K562 (cell line): ENCODE results near the gene CNP. TPM values are rescaled to one million over a fixed set of nuclear protein-coding genes. Genes with fewer than 3 reads are reported as not detected.

Experiments
- ATAC-seq: fragments of 200-7000 bp; cut with Tn5 transposase; 3 replicates; pipeline ENCODE4 v1.9.1; 2020; ENCODE audit warnings: moderate library complexity
- BruUV-seq: library from RNA; stranded (reverse); fragments of 400-500 nt; replicated peaks from 2 replicates; lab custom pipeline; 2021; lab: Mats Ljungman, UMichigan
- CTCF ChIA-PET: fragments of 300-600 bp; formaldehyde crosslinking; extraction: SDS; loops from one replicate; lab custom pipeline; 2021; ENCODE audit warnings: low intra/inter-chr PET ratio; lab: Yijun Ruan, JAX
- POLR2A ChIA-PET: fragments of 300-600, 350-650 bp; sonication (Branson Sonifier 250); formaldehyde crosslinking; extraction: SDS; loops from one replicate; lab custom pipeline; 2021; ENCODE audit warnings: antibody characterized with exemption, inconsistent platforms; lab: Yijun Ruan, JAX
- DNase-seq, 4 experiments: peaks; one replicate each; pipeline versions ENCODE4 v3.0.0 to v3.0.0-alpha.2; 2011 to 2018; ENCODE audit warnings: low spot score in 3 of 4, mixed read lengths in 3 of 4; ENCODE audit errors: extremely low read depth in 1 of 4
- FAIRE-seq: peaks from 2 replicates; lab custom pipeline; 2011; peaks lifted over from hg19 to GRCh38; lab: Jason Lieb, UNC
- H2AFZ ChIP-seq: 2 replicates; pipeline ENCODE4 v1.6.0; 2011; ENCODE audit warnings: low read depth, low read length, control low read depth, inconsistent platforms
- H3K27ac ChIP-seq: fragments of 200-600 bp; 3 replicates; pipeline ENCODE4 v1.8.0; 2011; ENCODE audit warnings: low read depth, mild to moderate bottlenecking, control low read depth, inconsistent platforms, low read length, moderate library complexity, mixed read lengths; ENCODE audit errors: extremely low read depth
- H3K27me3 ChIP-seq, 2 experiments: fragments of 300-600 bp in 1 of 2; 2 replicates in 1 of 2; 3 replicates in 1 of 2; pipeline versions ENCODE4 v1.6.0 to v1.8.0; 2011; ENCODE audit warnings: inconsistent platforms in 2 of 2, low read length in 2 of 2, mild to moderate bottlenecking in 1 of 2, mixed read lengths in 1 of 2, moderate library complexity in 1 of 2; ENCODE audit not compliant: control insufficient read depth in 2 of 2, insufficient read depth in 2 of 2
- H3K36me3 ChIP-seq: fragments of 300-600 bp; 3 replicates; pipeline ENCODE4 v1.8.0; 2011; ENCODE audit warnings: mild to moderate bottlenecking, low read length, inconsistent platforms; ENCODE audit not compliant: control insufficient read depth, insufficient read depth
- H3K4me1 ChIP-seq, 2 experiments: fragments of 200-600 bp in 1 of 2; replicated peaks in 1 of 2; 2 replicates in 1 of 2; 3 replicates in 1 of 2; pipeline versions ENCODE4 v1.5.1 to v1.8.0; 2011; ENCODE audit warnings: inconsistent platforms in 2 of 2, low read length in 2 of 2, mild to moderate bottlenecking in 1 of 2, mixed read lengths in 1 of 2, moderate library complexity in 1 of 2; ENCODE audit not compliant: control insufficient read depth in 2 of 2, insufficient read depth in 2 of 2
- H3K4me2 ChIP-seq: 2 replicates; pipeline ENCODE4 v1.6.1; 2011; ENCODE audit warnings: low read length, control low read depth, inconsistent platforms, mixed read lengths; ENCODE audit not compliant: insufficient read depth
- H3K4me3 ChIP-seq: fragments of 200-600 bp; sonication (generic), shearing (Covaris generic); 2 replicates; pipeline ENCODE4 v1.5.1; 2016; ENCODE audit warnings: control low read depth, inconsistent platforms
- H3K79me2 ChIP-seq: fragments of 200-600 bp; 3 replicates; pipeline ENCODE4 v1.8.0; 2011; ENCODE audit warnings: low read length, inconsistent platforms; ENCODE audit not compliant: control insufficient read depth, insufficient read depth
- H3K9ac ChIP-seq, 2 experiments: 2 replicates each; pipeline versions ENCODE4 v1.6.0 to v1.6.1; 2011; ENCODE audit warnings: low read depth in 2 of 2, low read length in 2 of 2, control low read depth in 1 of 2, inconsistent platforms in 1 of 2, mild to moderate bottlenecking in 1 of 2, mixed read lengths in 1 of 2; ENCODE audit not compliant: insufficient read depth in 1 of 2
- H3K9me1 ChIP-seq: one replicate; pipeline ENCODE4 v1.6.0; 2011; ENCODE audit warnings: inconsistent platforms, mild to moderate bottlenecking, low read length, moderate library complexity; ENCODE audit not compliant: control insufficient read depth, insufficient read depth
- H3K9me3 ChIP-seq: replicated peaks from 2 replicates; pipeline ENCODE4 v1.5.1; 2011; ENCODE audit warnings: low read depth, low read length, inconsistent platforms; ENCODE audit not compliant: control insufficient read depth, insufficient read depth
- H4K20me1 ChIP-seq: replicated peaks from 2 replicates; pipeline ENCODE4 v1.6.1; 2011; ENCODE audit warnings: low read length, inconsistent platforms, mixed read lengths; ENCODE audit not compliant: control insufficient read depth, insufficient read depth
- ETV1 ChIP-seq: fragments of 450-650 bp; conservative IDR thresholded peaks from 2 replicates; pipeline ENCODE4 v1.6.1; 2016; ENCODE audit warnings: missing genetic modification characterization, control low read depth, low read depth, missing compliant biosample characterization
- JUN ChIP-seq, 2 experiments: sonication (generic) in 1 of 2; formaldehyde crosslinking in 1 of 2; IDR thresholded peaks; 2 replicates each; pipeline versions ENCODE4 v1.6.1 to v1.8.0; 2012 to 2022; ENCODE audit warnings: borderline replicate concordance in 2 of 2, mild to moderate bottlenecking in 2 of 2, improper control_type of control experiment in 1 of 2, low read depth in 1 of 2, low read length in 1 of 2, missing genetic modification reagents in 1 of 2
- KDM5B ChIP-seq: fragments of 200-600 bp; sonication (generic); IDR thresholded peaks from 2 replicates; pipeline ENCODE4 v1.6.1; 2012; ENCODE audit warnings: low read depth, mild to moderate bottlenecking, moderate library complexity, low read length, control low read depth, inconsistent platforms; ENCODE audit not compliant: insufficient replicate concordance
- LARP7 ChIP-seq: fragments of 450-650 bp; IDR thresholded peaks from 2 replicates; pipeline ENCODE4 v1.6.1; 2016
- MTA3 ChIP-seq: fragments of 450-650 bp; formaldehyde crosslinking; IDR thresholded peaks from 2 replicates; pipeline ENCODE4 v1.6.1; 2017; ENCODE audit warnings: mild to moderate bottlenecking, borderline replicate concordance
- PHF20 ChIP-seq: fragments of 450-650 bp; IDR thresholded peaks from 2 replicates; pipeline ENCODE4 v1.6.1; 2018; ENCODE audit not compliant: partially characterized antibody
- POLR2AphosphoS5 ChIP-seq: IDR thresholded peaks from 2 replicates; pipeline ENCODE4 v1.6.1; 2011; ENCODE audit warnings: mild to moderate bottlenecking, low read depth, low read length, moderate library complexity; ENCODE audit not compliant: control insufficient read depth, insufficient read depth
- PRMT5 ChIP-seq: sonication (generic); formaldehyde crosslinking; IDR thresholded peaks from 2 replicates; pipeline ENCODE4 v1.5.0; 2020; ENCODE audit warnings: missing genetic modification reagents
- SOX6 ChIP-seq: fragments of 450-650 bp; IDR thresholded peaks from 2 replicates; pipeline ENCODE4 v1.6.1; 2014; ENCODE audit warnings: mild to moderate bottlenecking
- SRSF3 ChIP-seq: fragments of 200-400 bp; formaldehyde crosslinking; IDR thresholded peaks from 2 replicates; pipeline ENCODE4 v1.6.1; 2016; ENCODE audit warnings: mild to moderate bottlenecking, low read length, moderate library complexity; ENCODE audit not compliant: insufficient read depth
- TEAD4 ChIP-seq, 2 experiments: sonication (generic) in 1 of 2; formaldehyde crosslinking in 1 of 2; IDR thresholded peaks; 2 replicates each; pipeline versions ENCODE4 v1.6.1 to v1.8.0; 2012 to 2022; ENCODE audit warnings: borderline replicate concordance in 1 of 2, inconsistent platforms in 1 of 2, low read length in 1 of 2, mild to moderate bottlenecking in 1 of 2, missing genetic modification reagents in 1 of 2
- ZNF239 ChIP-seq: fragments of 250-450 bp; sonication (Bioruptor Pico); IDR thresholded peaks from 2 replicates; pipeline ENCODE4 v1.4.0; 2020; ENCODE audit warnings: mild to moderate bottlenecking
- WGBS: fragments of 100-300 bp; shearing (Covaris generic); methylation state at CpG from one replicate; pipeline ENCODE4 v1.1.6; 2016; ENCODE audit warnings: low coverage, mixed read lengths; ENCODE audit not compliant: insufficient coverage; ENCODE audit errors: missing lambda C conversion rate; 5-methylcytosine and 5-hydroxymethylcytosine counted together
- in situ Hi-C: fragments of 300-500 bp; cut with MboI; formaldehyde crosslinking; loops from 4 replicates; pipeline ENCODE4 v1.15.0; 2018; ENCODE audit warnings: inconsistent platforms, mixed read lengths
- intact Hi-C: fragments of 100-400 bp; cut with micrococcal nuclease; formaldehyde crosslinking; loops from 2 replicates; pipeline ENCODE4 v1.14.2; 2022
- polyA plus RNA-seq, 8 experiments: library from polyadenylated mRNA; depleted of rRNA in 4 of 8; stranded (reverse) in 5 of 8; unstranded in 3 of 8; fragments of >200 nt; fragmentation: Nextera tagmentation in 2 of 8; fragmentation: Illumina TruSeq in 1 of 8; extraction: Ambion mirVana in 2 of 8; extraction: Trizol in 1 of 8; gene quantifications; 2 replicates each; pipeline versions ENCODE4 v1.2.1 to v1.2.3, GENCODE V29; 2011 to 2014; ENCODE audit warnings: inconsistent platforms in 1 of 8, missing spikeins in 1 of 8
- total RNA-seq, 7 experiments: library from RNA; depleted of rRNA in 6 of 7; stranded (reverse); fragments of >200 nt in 6 of 7; fragmentation: Illumina TruSeq in 2 of 7; extraction: Trizol in 2 of 7; gene quantifications; 2 replicates each; pipeline versions ENCODE4 v1.2.1 to v1.2.3, GENCODE V29; 2011 to 2021; ENCODE audit warnings: low replicate concordance in 1 of 7
- TF ChIP-seq, protein P1 (sequence below), 2 experiments: fragments of 450-650 bp in 1 of 2; IDR thresholded peaks; 2 replicates each; pipeline ENCODE4 v1.6.1; 2011 to 2017; ENCODE audit warnings: low read depth in 2 of 2, antibody characterized with exemption in 1 of 2, borderline replicate concordance in 1 of 2, low read length in 1 of 2, mild to moderate bottlenecking in 1 of 2, mixed read lengths in 1 of 2; ENCODE audit not compliant: control insufficient read depth in 1 of 2
- TF ChIP-seq, protein P2 (sequence below): fragments of 250-450 bp; sonication (Bioruptor Pico); IDR thresholded peaks from 2 replicates; pipeline ENCODE4 v1.9.0; 2021; ENCODE audit warnings: mild to moderate bottlenecking, inconsistent platforms

The CNP gene
- total and polyA plus RNA-seq, 9 of the 15 experiments (the other 6 are each of a cell fraction or from before 2014, with no cell fraction given) = 1.7 to 52.0 (median 29.1) TPM

DNA sequence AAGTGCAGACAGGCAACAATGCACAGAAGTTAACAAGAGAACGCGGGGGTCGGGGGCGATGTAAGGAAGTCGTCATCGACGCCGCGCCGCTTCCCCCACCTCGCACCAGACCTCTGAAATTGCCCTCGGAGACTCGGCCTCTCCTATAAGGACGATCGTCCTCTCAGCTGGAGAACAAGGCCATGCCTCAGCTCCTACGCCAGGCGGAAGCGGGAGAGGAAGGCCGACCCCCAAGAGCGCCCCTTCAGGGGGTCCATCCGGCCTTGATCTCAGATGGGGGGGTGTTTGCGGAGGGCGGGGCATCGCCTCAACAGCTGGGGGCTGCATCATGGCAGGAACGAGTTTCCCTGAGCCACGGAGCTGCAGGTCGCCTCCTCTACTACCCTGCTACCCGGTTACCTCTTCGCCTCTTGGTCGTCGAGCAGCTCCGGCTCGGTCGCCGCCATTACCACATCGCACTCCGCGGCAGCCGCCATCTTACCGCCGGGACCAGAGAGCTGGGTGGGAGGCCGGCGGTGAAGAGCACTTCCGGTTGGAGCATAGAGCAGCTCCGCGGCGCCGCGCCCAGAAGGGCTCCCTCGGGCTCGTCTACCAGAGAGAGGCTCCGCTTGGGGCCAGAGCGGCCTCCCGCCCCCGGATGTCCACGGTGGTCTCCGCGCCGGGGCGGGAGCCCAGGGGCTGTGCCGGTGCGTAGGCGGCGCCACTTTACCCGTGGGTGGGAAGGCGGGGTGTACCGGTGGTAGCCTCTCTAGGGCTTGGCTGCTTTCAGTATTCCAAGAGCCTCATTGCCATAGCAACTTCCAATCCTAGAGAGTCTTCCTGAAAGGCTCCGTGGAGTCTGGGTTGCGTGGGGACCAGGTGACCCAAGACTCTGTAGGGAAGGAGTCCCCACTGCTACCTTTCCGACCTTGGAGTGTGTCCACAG lies 50.6 kb downstream of the CNP start, which contains the start of gene DNAJC7:
Gene DNAJC7, minus strand, starts transcription at position 499 of the 925 bp plus-strand sequence. Its CDS starts 23 bp downstream, at position 476.
- peaks cover 44% of the 10 kb centered on the region for H3K36me3 ChIP-seq
- H3K79me2 ChIP-seq = peaks cover 80% of the 10 kb centered on the region
- peak within 1 kb of the TSS; percentile 86 for H3K4me3 ChIP-seq
- peaks cover 5% of the 10 kb centered on the region for H4K20me1 ChIP-seq
- WGBS = under 1% methylated on average over 59 of the region's 70 CpGs
- peak within 1 kb of the TSS; percentile 97 to 99 for H3K9ac ChIP-seq
- H2AFZ ChIP-seq = peak within 1 kb of the TSS; percentile 93
- BruUV-seq = TSS peak; percentile 52
- H3K27me3 ChIP-seq = no peaks in the 10 kb centered on the region
- ChIA-PET CTCF (no interaction called here), POLR2A (interaction anchor here (0.6 to 4.3 kb wide), 20 partner anchors 8 to 483 kb away, joined by 3 to 37 read pairs (median 4); partner anchors contain the start of genes ACLY, DHX58 and KAT2A)
- peak within 1 kb of the TSS; percentile 98 for H3K27ac ChIP-seq
- peak; percentile 86 for FAIRE-seq
- peak; percentile 92 to 95 (median 94) for DNase-seq
- in situ Hi-C loops = no loop called here
- H3K9me1 ChIP-seq = no peaks in the 10 kb centered on the region
- ATAC-seq = peak; percentile 89
- intact Hi-C loops = no loop called here
- peak within 1 kb of the TSS; percentile 91 for H3K4me2 ChIP-seq
- H3K4me1 ChIP-seq = peaks cover 20 to 29% of the 10 kb centered on the region in 2 experiments; a peak in 4 of 5 replicates
- H3K9me3 ChIP-seq = no peaks in the 10 kb centered on the region
- TF ChIP-seq PHF20 (peak; percentile 80), SRSF3 (peak; percentile 94; the same call in 1 of the 2 replicates), KDM5B (peak; percentile 59), PRMT5 (no peak), SOX6 (peak; percentile 54), ETV1 (peak; percentile 93), MTA3 (peak; percentile 86), TEAD4 (IDR thresholded peaks at IDR 0.05; ENCODE audit: low read length) (peak; percentile 58), TEAD4 (CRISPR knock-in tag; IDR thresholded peaks at IDR 0.05; ENCODE audit: borderline replicate concordance) (no peak), POLR2AphosphoS5 (peak; percentile 91), ZNF239 (CRISPR knock-in tag) (no peak), LARP7 (peak; percentile 52; the same call in 1 of the 2 replicates), JUN (IDR thresholded peaks at IDR 0.05; ENCODE audit: borderline replicate concordance, low read depth, low read length) (0 out of 2 replicates have a peak, but pooled peaks have one; percentile 36), JUN (CRISPR knock-in tag; IDR thresholded peaks at IDR 0.05; ENCODE audit: borderline replicate concordance) (no peak)
- TF ChIP-seq, protein P1, sequence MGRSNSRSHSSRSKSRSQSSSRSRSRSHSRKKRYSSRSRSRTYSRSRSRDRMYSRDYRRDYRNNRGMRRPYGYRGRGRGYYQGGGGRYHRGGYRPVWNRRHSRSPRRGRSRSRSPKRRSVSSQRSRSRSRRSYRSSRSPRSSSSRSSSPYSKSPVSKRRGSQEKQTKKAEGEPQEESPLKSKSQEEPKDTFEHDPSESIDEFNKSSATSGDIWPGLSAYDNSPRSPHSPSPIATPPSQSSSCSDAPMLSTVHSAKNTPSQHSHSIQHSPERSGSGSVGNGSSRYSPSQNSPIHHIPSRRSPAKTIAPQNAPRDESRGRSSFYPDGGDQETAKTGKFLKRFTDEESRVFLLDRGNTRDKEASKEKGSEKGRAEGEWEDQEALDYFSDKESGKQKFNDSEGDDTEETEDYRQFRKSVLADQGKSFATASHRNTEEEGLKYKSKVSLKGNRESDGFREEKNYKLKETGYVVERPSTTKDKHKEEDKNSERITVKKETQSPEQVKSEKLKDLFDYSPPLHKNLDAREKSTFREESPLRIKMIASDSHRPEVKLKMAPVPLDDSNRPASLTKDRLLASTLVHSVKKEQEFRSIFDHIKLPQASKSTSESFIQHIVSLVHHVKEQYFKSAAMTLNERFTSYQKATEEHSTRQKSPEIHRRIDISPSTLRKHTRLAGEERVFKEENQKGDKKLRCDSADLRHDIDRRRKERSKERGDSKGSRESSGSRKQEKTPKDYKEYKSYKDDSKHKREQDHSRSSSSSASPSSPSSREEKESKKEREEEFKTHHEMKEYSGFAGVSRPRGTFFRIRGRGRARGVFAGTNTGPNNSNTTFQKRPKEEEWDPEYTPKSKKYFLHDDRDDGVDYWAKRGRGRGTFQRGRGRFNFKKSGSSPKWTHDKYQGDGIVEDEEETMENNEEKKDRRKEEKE (IDR thresholded peaks at IDR 0.05; ENCODE audit: borderline replicate concordance in 1 of 2, control insufficient read depth in 1 of 2, low read depth in 2 of 2, low read length in 1 of 2) = no peak
- TF ChIP-seq, protein P2, sequence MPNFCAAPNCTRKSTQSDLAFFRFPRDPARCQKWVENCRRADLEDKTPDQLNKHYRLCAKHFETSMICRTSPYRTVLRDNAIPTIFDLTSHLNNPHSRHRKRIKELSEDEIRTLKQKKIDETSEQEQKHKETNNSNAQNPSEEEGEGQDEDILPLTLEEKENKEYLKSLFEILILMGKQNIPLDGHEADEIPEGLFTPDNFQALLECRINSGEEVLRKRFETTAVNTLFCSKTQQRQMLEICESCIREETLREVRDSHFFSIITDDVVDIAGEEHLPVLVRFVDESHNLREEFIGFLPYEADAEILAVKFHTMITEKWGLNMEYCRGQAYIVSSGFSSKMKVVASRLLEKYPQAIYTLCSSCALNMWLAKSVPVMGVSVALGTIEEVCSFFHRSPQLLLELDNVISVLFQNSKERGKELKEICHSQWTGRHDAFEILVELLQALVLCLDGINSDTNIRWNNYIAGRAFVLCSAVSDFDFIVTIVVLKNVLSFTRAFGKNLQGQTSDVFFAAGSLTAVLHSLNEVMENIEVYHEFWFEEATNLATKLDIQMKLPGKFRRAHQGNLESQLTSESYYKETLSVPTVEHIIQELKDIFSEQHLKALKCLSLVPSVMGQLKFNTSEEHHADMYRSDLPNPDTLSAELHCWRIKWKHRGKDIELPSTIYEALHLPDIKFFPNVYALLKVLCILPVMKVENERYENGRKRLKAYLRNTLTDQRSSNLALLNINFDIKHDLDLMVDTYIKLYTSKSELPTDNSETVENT (CRISPR knock-in tag) = peak; percentile 99
